Activated CD4-positive, alpha-beta T cell treated with anti-CD3 and anti-CD28 coated beads for 36 hours (primary cell): ENCODE results near the gene OSBPL10. TPM values are rescaled to one million over a fixed set of nuclear protein-coding genes. Genes with fewer than 3 reads are reported as not detected.

ENCODE experiments used
- total RNA-seq, 2 experiments: library from RNA; stranded (reverse); gene quantifications; one replicate each; pipeline ENCODE4 v1.2.3, GENCODE V29; 2021

The OSBPL10 gene
- total RNA-seq, 2 experiments from 2014 or later = 11.2 to 11.8 TPM

Other genes with a start within 250 kb of the OSBPL10 start
- under 1 TPM; 0.11 to 0.30 TPM for gene ZNF860, start 488 bp upstream of the OSBPL10 start, total RNA-seq
- 10 to 100 TPM in 1 of 2 experiments, 1 to 10 TPM in 1; 6.6 to 10.1 TPM for gene GPD1L, start 125.4 kb upstream of the OSBPL10 start, total RNA-seq